Measurements from ENCODE around the gene TIAM2.
"Not testable (repeated sequence)": the region's sequence is repeated elsewhere in the genome, so short reads cannot be mapped to it uniquely, and the experiment has no call there.

The TIAM2 gene

DNA sequence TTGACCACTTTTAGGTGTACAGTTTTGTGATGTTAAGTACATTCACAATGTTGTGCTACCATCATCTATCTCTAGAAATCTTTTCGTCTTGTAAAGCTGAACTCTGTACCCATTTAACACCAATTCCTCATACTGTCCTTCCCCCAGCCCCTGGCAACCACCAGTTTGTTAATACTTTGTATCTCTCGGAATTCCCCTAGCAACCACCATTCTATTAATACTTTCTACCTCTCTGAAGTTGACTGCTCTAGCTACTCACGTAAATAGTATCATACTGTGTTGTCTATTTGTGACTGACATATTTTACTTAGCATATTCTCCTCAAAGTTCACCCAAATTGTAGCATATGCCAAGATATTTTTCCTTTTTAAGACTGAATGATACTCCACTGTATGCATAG, 186.4 kb downstream of the TIAM2 start:
- no peak overlapping the region for H3K4me3 Mint-ChIP-seq
- DNase-seq (ENCODE audit: low spot score in 2 of 2): no peak
- H3K4me1 Mint-ChIP-seq: peaks cover 24% of the 10 kb centered on the region
- peak; percentile 29 for ATAC-seq
- H3K27ac Mint-ChIP-seq: peak overlapping the region; percentile 5
- H3K36me3 Mint-ChIP-seq: peaks cover 15% of the 10 kb centered on the region
- H3K9me3 Mint-ChIP-seq: no peaks in the 10 kb centered on the region

DNA sequence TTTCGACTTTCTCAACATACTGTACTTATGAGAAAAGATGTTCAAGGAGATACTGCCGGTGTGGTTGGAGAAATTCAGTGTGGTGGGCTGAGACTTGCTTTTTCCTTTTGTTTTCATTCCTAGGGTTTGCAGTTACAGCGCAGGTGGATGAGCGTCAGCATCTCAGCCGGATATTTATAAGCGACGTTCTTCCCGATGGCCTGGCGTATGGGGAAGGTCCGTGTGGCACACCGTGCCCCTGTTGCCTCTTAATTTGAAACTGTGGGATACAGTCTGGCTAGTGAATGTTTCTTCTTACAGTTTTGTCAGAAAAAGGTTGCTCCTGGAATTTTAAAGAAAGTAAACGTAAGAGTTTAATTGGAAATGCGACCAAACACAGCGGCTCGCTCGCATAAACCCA, 187.0 kb downstream of the TIAM2 start:
- peaks cover 25% of the 10 kb centered on the region for H3K4me1 Mint-ChIP-seq
- H3K27ac Mint-ChIP-seq: peak overlapping the region; percentile 5
- H3K4me3 Mint-ChIP-seq: no peak overlapping the region
- peaks cover 15% of the 10 kb centered on the region for H3K36me3 Mint-ChIP-seq
- ATAC-seq (no peak), DNase-seq (ENCODE audit: low spot score in 2 of 2) (no peak)
- H3K9me3 Mint-ChIP-seq: no peaks in the 10 kb centered on the region

DNA sequence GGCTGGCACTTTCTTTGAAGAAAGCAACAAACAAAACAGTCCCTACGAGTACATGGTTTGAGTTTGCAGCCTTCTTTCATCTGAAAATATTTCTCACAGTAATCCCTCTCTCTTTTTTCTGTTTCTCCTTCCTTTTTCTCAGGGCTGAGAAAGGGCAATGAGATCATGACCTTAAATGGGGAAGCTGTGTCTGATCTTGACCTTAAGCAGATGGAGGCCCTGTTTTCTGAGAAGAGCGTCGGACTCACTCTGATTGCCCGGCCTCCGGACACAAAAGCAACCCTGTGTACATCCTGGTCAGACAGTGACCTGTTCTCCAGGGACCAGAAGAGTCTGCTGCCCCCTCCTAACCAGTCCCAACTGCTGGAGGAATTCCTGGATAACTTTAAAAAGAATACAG, 188.0 kb downstream of the TIAM2 start:
- H3K4me1 Mint-ChIP-seq: peaks cover 30% of the 10 kb centered on the region
- no peak for DNase-seq (ENCODE audit: low spot score in 2 of 2)
- no peak for ATAC-seq
- H3K36me3 Mint-ChIP-seq: peaks cover 15% of the 10 kb centered on the region
- peak overlapping the region; percentile 61 for H3K27ac Mint-ChIP-seq
- no peak overlapping the region for H3K4me3 Mint-ChIP-seq
- H3K9me3 Mint-ChIP-seq: no peaks in the 10 kb centered on the region

DNA sequence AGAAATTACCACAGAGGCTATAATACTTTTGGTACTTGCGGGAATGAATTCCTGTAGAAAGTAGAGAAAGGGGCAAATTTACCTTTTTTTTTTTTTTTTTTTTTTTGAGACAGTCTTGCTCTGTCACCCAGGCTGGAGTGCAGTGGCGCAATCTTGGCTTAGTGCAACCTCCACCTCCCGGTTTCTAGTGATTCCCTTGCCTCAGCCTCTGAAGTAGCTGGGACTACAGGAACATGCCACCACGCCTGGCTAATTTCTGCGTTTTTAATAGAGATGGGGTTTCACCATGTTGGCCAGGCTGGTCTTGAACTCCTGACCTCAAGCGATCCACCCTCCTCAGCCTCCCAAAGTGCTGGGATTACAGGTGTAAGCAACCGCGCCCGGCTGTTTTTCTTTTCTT, 189.9 kb downstream of the TIAM2 start:
- not testable (repeated sequence) for DNase-seq (ENCODE audit: low spot score in 2 of 2); ATAC-seq; H3K27ac Mint-ChIP-seq; H3K4me3 Mint-ChIP-seq; H3K9me3 Mint-ChIP-seq
- peaks cover 49% of the 10 kb centered on the region for H3K4me1 Mint-ChIP-seq
- H3K36me3 Mint-ChIP-seq: peaks cover 12% of the 10 kb centered on the region

DNA sequence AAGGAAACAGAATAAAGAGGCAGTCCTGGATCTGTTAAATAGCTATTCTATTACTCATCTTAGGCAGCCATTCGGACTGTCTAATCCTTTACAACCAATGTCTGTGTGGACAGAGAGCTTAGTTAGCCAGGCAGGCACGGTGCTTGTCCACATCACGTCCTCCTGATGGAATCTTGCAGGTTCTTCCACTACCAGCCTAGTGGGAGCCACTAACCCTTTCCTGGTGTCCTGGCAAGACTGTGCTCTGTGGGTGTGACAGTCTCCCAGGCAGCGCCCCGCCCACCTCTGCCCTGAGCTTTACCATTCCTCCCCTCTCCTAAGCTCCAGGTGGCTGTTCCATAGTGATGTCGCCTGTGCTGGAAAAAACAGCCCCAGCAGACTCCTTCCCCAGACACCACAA, 190.4 kb downstream of the TIAM2 start:
- no peaks in the 10 kb centered on the region for H3K9me3 Mint-ChIP-seq
- peak overlapping the region; percentile 70 for H3K27ac Mint-ChIP-seq
- peak overlapping the region; percentile 11 for H3K4me3 Mint-ChIP-seq
- peaks cover 52% of the 10 kb centered on the region for H3K4me1 Mint-ChIP-seq
- peaks cover 12% of the 10 kb centered on the region for H3K36me3 Mint-ChIP-seq
- ATAC-seq (peak; percentile 1), DNase-seq (ENCODE audit: low spot score in 2 of 2) (no peak)

DNA sequence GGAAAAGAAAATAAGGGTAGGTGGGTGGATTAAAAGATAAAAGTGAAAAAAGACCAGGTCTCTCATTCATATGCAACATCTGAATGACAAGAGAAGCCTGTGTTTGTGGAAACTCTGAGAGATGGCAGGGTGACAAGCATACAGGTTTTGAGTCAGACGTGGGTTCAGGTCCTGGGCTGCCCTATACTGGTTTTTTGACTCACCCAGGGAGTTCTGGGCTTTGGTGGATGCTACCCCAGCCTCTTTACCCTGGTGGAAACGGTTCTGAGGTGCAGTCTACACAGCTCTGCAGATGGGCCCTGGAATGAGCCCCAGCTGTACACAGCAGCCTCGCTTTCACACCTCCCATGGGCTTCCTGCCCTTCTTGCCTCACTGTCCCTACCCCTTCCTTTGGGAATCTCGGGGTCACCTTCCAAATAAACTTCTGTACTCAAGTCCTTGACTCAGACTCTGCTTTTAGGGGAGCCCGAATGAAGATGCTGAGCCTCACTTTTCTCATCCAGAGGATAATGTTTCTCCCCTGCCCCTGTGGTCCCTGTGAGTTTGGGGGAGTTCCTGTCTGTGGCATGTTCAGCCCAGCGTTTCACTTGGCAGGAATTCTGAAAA, 191.0 kb downstream of the TIAM2 start:
- peak overlapping the region; percentile 11 for H3K4me3 Mint-ChIP-seq
- DNase-seq (ENCODE audit: low spot score in 2 of 2): peak; percentile 24 to 62
- H3K4me1 Mint-ChIP-seq: peaks cover 52% of the 10 kb centered on the region
- peak; percentile 99 for ATAC-seq
- H3K9me3 Mint-ChIP-seq: no peaks in the 10 kb centered on the region
- peaks cover 12% of the 10 kb centered on the region for H3K36me3 Mint-ChIP-seq
- peak overlapping the region; percentile 70 for H3K27ac Mint-ChIP-seq

DNA sequence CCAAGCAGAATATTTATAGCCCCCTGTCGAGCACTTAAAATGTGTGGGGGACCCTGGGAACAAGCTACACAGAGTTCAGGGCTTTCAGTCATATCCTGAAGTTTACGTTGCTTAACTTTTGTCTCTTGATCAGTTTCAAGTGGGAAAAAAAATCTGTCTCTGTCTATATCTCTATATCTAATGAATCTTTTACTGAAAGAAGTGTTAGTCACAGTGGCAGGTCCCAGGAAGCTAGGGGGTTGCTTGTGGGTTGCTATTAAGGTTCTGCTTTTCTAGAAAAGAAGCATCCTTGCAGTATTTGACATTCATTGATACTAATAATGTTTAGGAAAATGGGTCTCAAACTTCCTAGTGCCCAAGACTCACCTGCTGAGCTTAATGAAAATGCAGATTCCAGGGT, 192.0 kb downstream of the TIAM2 start:
- no peak for ATAC-seq
- Mint-ChIP-seq H3K4me3 (no peak overlapping the region), H3K9me3 (no peaks in the 10 kb centered on the region), H3K27ac (no peak overlapping the region), H3K4me1 (peaks cover 43% of the 10 kb centered on the region), H3K36me3 (peaks cover 10% of the 10 kb centered on the region)
- DNase-seq (ENCODE audit: low spot score in 2 of 2): no peak

DNA sequence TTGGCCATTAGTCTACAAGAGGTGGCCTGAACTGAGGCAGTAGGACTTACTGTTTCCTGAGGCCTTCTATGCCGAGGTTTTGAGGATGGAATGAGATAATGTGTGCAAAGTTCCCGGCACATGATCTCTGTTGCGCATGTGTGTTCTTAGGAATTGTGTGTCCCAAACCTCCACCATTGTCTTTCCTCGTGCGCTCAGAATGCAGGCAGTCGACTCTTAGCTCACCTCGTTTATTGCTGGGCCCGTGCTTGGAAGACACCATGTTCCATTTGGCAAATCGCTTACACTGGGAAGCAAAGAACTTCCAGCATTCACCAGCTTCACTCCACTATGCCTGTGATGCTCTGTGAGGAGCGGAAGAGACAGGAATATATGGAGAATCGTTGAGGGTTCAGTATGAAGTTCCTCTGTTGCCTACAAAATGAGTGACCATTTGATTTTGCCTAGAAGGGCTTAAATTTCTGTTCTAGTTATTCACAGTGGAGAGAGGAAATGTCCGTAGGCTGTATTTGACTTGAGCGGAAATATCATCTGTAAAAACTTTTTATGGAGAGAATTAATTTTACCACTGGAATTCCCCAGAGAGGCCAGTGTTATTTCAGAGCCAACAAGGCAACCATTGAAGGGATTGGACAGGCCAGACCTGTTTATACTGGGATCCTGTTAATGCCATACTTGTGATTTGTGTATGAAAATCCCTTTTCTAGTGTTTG, 193.0 kb downstream of the TIAM2 start:
- no peaks in the 10 kb centered on the region for H3K9me3 Mint-ChIP-seq
- H3K4me1 Mint-ChIP-seq: peaks cover 39% of the 10 kb centered on the region
- no peak overlapping the region for H3K4me3 Mint-ChIP-seq
- peaks cover 7% of the 10 kb centered on the region for H3K36me3 Mint-ChIP-seq
- ATAC-seq: no peak
- no peak for DNase-seq (ENCODE audit: low spot score in 2 of 2)
- no peak overlapping the region for H3K27ac Mint-ChIP-seq

DNA sequence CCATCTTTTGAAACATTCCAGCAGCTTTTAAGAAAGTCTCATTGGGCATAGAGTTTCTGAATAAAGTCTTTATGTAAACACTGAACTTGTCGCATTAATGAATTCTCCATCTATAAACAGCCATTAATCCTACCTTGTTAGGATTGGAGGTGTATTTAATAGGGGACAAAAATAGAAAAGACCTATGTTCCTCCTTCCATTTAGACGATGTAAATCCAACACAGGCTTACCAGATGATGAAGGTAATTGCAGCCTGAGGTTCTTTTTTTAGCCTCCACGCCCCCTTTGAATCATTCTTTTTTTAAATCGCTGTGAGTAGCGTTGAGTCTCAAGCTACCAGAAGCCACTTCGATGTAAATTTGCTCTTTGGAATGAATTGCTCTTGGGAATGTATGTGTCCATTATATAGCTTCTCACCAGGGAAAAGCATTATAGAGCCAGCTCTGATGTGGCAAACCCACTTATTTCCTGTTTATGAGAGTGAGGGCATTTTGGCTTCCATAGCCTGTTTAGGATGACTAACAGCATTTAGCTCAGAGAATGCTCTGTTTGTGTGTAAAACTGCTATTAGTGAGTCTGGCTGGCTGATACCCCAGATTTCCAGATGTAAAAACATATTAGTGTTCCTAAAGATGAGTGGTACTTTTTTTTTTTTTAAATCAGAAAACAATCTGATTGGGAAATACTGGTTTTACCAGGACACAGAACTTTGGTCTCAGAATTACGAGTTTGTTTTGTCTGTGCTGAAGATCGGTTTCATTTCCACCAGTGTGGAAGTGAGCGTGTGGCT, 193.8 kb downstream of the TIAM2 start:
- ATAC-seq (peak; percentile 60), DNase-seq (ENCODE audit: low spot score in 2 of 2) (no peak)
- Mint-ChIP-seq H3K4me3 (peak overlapping the region; percentile 20), H3K9me3 (no peaks in the 10 kb centered on the region), H3K36me3 (peaks cover 7% of the 10 kb centered on the region), H3K4me1 (peaks cover 39% of the 10 kb centered on the region), H3K27ac (peak overlapping the region; percentile 65)

DNA sequence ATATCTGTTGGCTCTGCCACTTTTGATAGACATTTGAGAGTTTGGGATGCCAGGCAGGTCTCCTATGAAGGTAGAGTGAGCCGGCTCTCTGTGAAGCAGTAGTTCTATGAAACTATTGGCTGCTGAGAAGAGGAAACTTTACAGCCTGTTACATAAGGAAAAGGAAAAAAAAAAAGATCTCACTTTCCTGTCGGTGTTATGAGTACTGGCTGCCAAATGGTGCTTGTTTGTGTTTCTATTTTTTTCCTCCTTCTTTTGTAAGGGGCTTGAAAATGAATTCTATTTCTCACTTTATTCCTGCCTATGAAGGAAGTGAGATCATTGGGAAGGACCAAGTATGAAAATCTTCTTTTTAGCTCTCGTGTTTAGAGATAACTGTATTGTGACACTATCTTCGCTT, 195.6 kb downstream of the TIAM2 start:
- H3K4me3 Mint-ChIP-seq: no peak overlapping the region
- H3K27ac Mint-ChIP-seq: peak overlapping the region; percentile 45
- H3K4me1 Mint-ChIP-seq: peaks cover 36% of the 10 kb centered on the region
- ATAC-seq (no peak), DNase-seq (ENCODE audit: low spot score in 2 of 2) (no peak)
- H3K9me3 Mint-ChIP-seq: no peaks in the 10 kb centered on the region
- H3K36me3 Mint-ChIP-seq: peaks cover 7% of the 10 kb centered on the region

DNA sequence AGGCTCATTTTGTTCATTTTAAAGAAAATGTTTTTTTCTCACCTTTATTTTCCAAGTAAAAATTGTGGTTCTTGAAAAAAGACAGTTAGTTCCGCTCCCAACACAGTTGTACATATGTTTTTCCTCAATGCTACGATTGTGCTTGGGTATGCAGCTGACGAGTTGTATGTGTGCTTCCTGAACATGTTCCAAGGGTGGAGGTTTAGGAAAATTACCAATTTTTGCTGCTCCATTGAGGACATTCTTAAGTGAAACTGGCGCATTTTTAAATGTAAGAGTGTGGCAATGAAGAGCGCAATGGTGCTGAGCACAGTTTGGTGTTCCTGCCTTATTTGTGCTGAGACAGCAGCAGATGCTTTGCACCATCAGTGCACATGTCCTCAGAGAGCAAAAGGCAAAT, 198.4 kb downstream of the TIAM2 start:
- H3K36me3 Mint-ChIP-seq: peaks cover 7% of the 10 kb centered on the region
- DNase-seq (ENCODE audit: low spot score in 2 of 2): no peak
- H3K4me1 Mint-ChIP-seq: peaks cover 18% of the 10 kb centered on the region
- no peaks in the 10 kb centered on the region for H3K9me3 Mint-ChIP-seq
- no peak overlapping the region for H3K27ac Mint-ChIP-seq
- no peak for ATAC-seq
- no peak overlapping the region for H3K4me3 Mint-ChIP-seq

DNA sequence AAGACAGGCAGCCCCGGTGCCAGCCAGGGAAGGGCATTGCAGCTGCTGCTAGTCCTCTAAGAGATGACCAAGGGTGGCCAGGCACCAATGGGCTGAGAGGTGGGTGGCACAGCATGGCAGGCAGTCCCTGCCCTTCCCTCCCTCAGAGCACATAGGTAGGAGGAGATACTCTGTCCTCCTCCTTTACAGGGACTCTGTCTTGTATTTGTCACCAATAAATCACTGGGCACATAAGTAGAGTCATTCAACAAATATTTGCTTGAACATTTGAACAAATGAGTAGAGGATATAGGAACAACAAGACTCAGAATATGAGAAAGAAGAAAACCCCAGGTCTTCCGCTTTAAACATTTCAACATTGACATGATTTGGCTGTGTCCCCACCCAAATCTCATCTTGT, 199.3 kb downstream of the TIAM2 start:
- Mint-ChIP-seq H3K4me1 (peaks cover 9% of the 10 kb centered on the region), H3K27ac (peak overlapping the region; percentile 7), H3K36me3 (peaks cover 4% of the 10 kb centered on the region), H3K4me3 (no peak overlapping the region), H3K9me3 (no peaks in the 10 kb centered on the region)
- ATAC-seq (no peak), DNase-seq (ENCODE audit: low spot score in 2 of 2) (no peak)

DNA sequence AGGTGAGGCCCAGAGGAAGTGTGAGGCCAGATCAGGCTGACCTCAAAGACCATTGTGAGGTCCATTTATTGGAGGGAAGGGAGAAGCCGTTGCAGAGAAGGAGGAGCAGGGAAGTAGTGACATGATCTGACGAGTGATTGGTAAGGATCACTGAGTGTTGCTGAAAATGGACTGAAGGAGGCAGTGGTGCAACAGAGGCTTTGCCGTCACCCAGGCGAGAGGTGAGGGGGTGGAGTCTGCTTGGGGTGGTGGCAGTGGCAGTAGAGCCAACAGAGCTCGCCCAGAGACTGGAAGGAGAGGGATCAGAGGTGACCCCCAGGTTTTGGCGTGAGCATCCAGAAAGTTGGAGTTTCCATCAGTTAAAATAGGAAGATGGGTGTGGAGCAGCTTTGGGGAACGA, 200.8 kb downstream of the TIAM2 start:
- Mint-ChIP-seq H3K4me3 (no peak overlapping the region), H3K9me3 (no peaks in the 10 kb centered on the region), H3K4me1 (no peaks in the 10 kb centered on the region), H3K36me3 (no peaks in the 10 kb centered on the region), H3K27ac (no peak overlapping the region)
- no peak for DNase-seq (ENCODE audit: low spot score in 2 of 2)
- no peak for ATAC-seq

DNA sequence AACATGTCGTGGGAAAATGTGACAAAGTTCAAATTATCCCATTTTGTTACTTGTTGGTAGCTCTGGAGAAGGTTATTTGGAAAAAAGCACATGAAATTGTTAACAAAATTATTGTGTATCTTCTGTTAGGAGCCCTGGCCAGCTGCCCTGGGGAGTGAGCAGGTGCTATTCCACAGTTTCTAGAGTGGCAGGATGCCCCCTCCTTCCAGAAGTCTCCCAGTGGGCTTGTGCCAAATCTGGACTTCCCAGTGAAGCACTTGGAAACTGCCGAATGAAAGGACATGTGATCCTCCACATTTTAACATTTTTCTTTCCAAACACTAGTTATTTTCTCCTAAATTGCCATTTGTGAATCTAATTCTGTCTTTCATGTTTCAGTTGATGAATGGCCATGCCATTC, 201.8 kb downstream of the TIAM2 start:
- DNase-seq (ENCODE audit: low spot score in 2 of 2) (no peak), ATAC-seq (no peak)
- no peak overlapping the region for H3K27ac Mint-ChIP-seq
- no peak overlapping the region for H3K4me3 Mint-ChIP-seq
- H3K9me3 Mint-ChIP-seq: no peaks in the 10 kb centered on the region
- no peaks in the 10 kb centered on the region for H3K4me1 Mint-ChIP-seq
- no peaks in the 10 kb centered on the region for H3K36me3 Mint-ChIP-seq

DNA sequence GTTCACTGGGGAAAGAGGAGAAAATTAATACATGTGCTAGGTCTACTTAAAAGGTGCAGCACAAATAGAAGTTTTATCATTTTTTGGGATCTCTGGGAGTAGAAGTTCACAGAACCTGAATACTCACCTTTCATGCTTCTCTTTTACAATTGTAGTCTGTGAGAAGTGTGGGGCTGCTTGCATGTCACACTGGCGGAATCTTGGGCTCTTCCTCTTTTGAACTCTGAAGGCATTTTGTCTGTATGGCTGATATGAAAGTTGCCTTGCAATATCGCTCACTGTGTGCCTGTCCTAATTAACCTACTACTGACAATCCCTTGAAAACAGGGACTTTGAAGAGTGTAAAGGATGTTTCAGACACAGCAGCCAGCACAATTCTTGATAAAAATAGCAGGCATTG, 202.8 kb downstream of the TIAM2 start:
- Mint-ChIP-seq H3K4me1 (no peaks in the 10 kb centered on the region), H3K27ac (no peak overlapping the region), H3K4me3 (no peak overlapping the region), H3K36me3 (no peaks in the 10 kb centered on the region), H3K9me3 (no peaks in the 10 kb centered on the region)
- ATAC-seq: no peak
- no peak for DNase-seq (ENCODE audit: low spot score in 2 of 2)

DNA sequence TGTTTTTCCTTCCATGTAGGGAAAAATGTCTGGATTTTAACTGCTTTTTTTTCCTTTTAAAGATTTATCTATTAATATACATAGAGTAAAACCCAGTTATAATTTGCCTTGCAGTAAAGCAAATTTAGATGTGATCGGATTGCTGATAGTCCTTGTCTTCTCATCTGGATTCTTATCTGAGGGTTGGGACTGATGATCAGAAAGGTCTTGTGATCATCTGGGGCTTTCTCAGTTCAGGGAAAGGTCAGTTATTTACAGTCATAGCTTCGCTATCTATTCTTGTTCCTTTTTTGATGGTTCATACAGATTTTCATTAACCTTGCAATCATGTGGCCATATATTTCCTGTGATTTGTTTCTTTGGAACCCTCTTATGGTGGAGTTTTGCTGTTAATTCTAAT, 204.9 kb downstream of the TIAM2 start:
- Mint-ChIP-seq H3K36me3 (no peaks in the 10 kb centered on the region), H3K9me3 (no peaks in the 10 kb centered on the region), H3K4me1 (no peaks in the 10 kb centered on the region), H3K4me3 (no peak overlapping the region), H3K27ac (no peak overlapping the region)
- DNase-seq (ENCODE audit: low spot score in 2 of 2) (no peak), ATAC-seq (no peak)
